ENCODE data around the gene CIB4. TPM values are rescaled to one million over a fixed set of nuclear protein-coding genes. Genes with fewer than 3 reads are reported as not detected.

Gene CIB4
- total and polyA plus RNA-seq, 2 of the 4 experiments (the other 2 are of a cell fraction), result not detected

DNA sequence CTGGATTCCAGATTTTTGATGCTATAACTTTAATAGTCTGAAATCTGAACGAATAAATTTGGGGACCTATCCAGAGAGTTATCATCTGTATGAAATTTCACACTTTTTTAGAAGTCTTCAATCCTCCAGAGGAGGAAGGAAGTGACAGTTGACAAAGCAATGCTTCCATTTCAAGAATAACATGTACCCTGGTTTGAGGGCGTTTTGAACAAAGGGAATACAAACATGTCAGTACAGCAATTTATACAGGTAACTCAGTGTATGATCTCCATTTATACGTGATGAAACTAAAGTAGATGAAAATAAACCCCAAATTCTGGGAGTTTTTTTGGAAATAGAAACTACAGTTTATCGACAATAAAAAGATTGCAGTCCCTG, 42.2 kb downstream of the CIB4 start:
- ChIA-PET CTCF (interaction anchor here (1.4 kb wide), 1 partner anchor 21 kb away, joined by 3 read pairs; no protein-coding TSS in a partner anchor), POLR2A (ENCODE audit: unreplicated experiment) (no interaction called here)
- no TSS peak for BruUV-seq (replicated peaks)
- Histone ChIP-seq H2BK20ac (ENCODE audit: low read depth, low read length) (no peak overlapping the region), H3K27me3 (ENCODE audit: control insufficient read depth, insufficient read depth, low read length) (peaks cover 28% of the 10 kb centered on the region), H2BK5ac (ENCODE audit: low read depth, low read length, poor library complexity, severe bottlenecking) (no peak overlapping the region), H3K14ac (replicated peaks; ENCODE audit: low read depth, low read length) (no peak overlapping the region), H3K36me3 (ENCODE audit: control insufficient read depth, insufficient read depth, low read length) (no peaks in the 10 kb centered on the region), H4K5ac (ENCODE audit: low read depth, low read length) (no peak overlapping the region), H3K4me1 (ENCODE audit: control insufficient read depth, insufficient read depth, low read length) (no peaks in the 10 kb centered on the region), H2AK9ac (replicated peaks; ENCODE audit: low read depth, low read length, poor library complexity) (no peak overlapping the region), H4K8ac (ENCODE audit: low read depth in 2 of 2, low read length in 2 of 2) (no peak overlapping the region), H3K4me3 (ENCODE audit: insufficient read depth, low read depth, low read length) (no peak overlapping the region), H3K9me3 (ENCODE audit: control insufficient read depth, insufficient read depth, low read length) (no peaks in the 10 kb centered on the region; the same call in 1 of the 2 replicates), H2AFZ (replicated peaks; ENCODE audit: low read length, poor library complexity) (no peak overlapping the region), H3K9ac (ENCODE audit: low read depth, low read length) (no peak overlapping the region), H3K56ac (ENCODE audit: extremely low read depth, insufficient read depth, low read length) (no peak overlapping the region), H3K18ac (ENCODE audit: low read depth, low read length) (no peak overlapping the region), H2BK120ac (ENCODE audit: low read depth, low read length) (no peak overlapping the region), H3K27ac (ENCODE audit: insufficient read depth, low read length) (no peak overlapping the region), H3K4ac (ENCODE audit: low read depth, low read length) (no peak overlapping the region), H3K79me1 (ENCODE audit: low read depth in 1 of 2, low read length in 2 of 2) (no peaks in the 10 kb centered on the region), H4K91ac (ENCODE audit: insufficient read depth, low read depth, low read length) (no peak overlapping the region), H3K4me2 (ENCODE audit: low read depth, low read length) (no peak overlapping the region), H3K23ac (ENCODE audit: low read depth, low read length) (no peak overlapping the region), H4K20me1 (ENCODE audit: insufficient read depth, low read length) (no peaks in the 10 kb centered on the region), H3K9me1 (ENCODE audit: insufficient read depth, low read length) (no peaks in the 10 kb centered on the region), H2AK5ac (ENCODE audit: low read depth, low read length) (no peak overlapping the region), H2BK15ac (ENCODE audit: low read depth, low read length) (no peak overlapping the region)
- WGBS, 2 experiments (ENCODE audit: extremely low coverage in 2 of 2, insufficient read length in 1 of 2), result no CpG with 5 or more reads among the region's 4 CpGs
- TF ChIP-seq MAFK (IDR thresholded peaks at IDR 0.05; ENCODE audit: low read depth, low read length) (no peak), RAD21 (IDR thresholded peaks at IDR 0.05; ENCODE audit: low read length) (no peak), FOS (IDR thresholded peaks at IDR 0.05; ENCODE audit: low read depth, low read length) (no peak), SMC3 (IDR thresholded peaks at IDR 0.05; ENCODE audit: low read depth, low read length) (no peak), POLR2A (IDR thresholded peaks at IDR 0.05; ENCODE audit: low read depth, low read length) (no peak), ELK1 (IDR thresholded peaks at IDR 0.05; ENCODE audit: borderline replicate concordance, low read depth, low read length) (no peak)
- TF ChIP-seq, protein P1, sequence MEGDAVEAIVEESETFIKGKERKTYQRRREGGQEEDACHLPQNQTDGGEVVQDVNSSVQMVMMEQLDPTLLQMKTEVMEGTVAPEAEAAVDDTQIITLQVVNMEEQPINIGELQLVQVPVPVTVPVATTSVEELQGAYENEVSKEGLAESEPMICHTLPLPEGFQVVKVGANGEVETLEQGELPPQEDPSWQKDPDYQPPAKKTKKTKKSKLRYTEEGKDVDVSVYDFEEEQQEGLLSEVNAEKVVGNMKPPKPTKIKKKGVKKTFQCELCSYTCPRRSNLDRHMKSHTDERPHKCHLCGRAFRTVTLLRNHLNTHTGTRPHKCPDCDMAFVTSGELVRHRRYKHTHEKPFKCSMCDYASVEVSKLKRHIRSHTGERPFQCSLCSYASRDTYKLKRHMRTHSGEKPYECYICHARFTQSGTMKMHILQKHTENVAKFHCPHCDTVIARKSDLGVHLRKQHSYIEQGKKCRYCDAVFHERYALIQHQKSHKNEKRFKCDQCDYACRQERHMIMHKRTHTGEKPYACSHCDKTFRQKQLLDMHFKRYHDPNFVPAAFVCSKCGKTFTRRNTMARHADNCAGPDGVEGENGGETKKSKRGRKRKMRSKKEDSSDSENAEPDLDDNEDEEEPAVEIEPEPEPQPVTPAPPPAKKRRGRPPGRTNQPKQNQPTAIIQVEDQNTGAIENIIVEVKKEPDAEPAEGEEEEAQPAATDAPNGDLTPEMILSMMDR (conservative IDR thresholded peaks at IDR 0.05; ENCODE audit: low read depth, low read length), result no peak
- dilution Hi-C loops (cut with HindIII; ENCODE audit: low sequenced_read_pairs, unreplicated experiment) (no loop called here), intact Hi-C loops (cut with micrococcal nuclease) (no loop called here), in situ Hi-C loops (cut with MboI; ENCODE audit: low sequenced_read_pairs) (no loop called here)
- ATAC-seq (ENCODE audit: low read depth) (no peak), DNase-seq (no peak)

All from IMR-90 (cell line).